EL (cell line): ENCODE results near the gene USP15.
A peak's percentile ranks its signal among the peaks of the same experiment; 100 is the strongest.

Experiments
- DNase-seq: peaks from one replicate; pipeline ENCODE4 v3.0.0-alpha.2; 2016

The USP15 gene

GRCh38 chr12:62258941-62259630 is 1.1 kb upstream of the USP15 start:
- DNase-seq: no peak

GRCh38 chr12:62259631-62259992 is 592 bp upstream of the USP15 start:
- DNase-seq: no peak

GRCh38 chr12:62260733-62261683 is 804 bp downstream of the USP15 start:
- peak; percentile 48 for DNase-seq

GRCh38 chr12:62261876-62262517 is 1.8 kb downstream of the USP15 start:
- DNase-seq: no peak

DNA sequence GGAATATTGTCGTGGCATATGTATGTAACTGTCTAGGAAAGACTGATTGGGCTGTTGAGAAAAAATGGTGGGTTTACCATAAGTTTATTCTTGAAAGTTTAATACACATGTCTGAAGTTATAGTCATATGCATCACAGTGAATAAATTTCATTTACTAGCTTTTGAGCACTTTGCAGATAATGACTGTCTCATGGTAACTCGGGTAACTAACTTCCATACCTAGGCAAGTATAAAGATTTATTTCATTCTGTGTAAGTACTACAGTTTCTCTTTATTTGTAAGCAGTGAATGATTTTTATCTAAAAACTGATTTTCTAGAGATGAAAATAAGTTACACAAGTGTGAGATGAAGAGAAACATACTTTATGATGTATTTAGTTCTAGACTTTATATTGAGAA is 3.0 kb downstream of the USP15 start:
- no peak for DNase-seq

GRCh38 chr12:62263966-62264365 is 3.8 kb downstream of the USP15 start:
- no peak for DNase-seq

DNA sequence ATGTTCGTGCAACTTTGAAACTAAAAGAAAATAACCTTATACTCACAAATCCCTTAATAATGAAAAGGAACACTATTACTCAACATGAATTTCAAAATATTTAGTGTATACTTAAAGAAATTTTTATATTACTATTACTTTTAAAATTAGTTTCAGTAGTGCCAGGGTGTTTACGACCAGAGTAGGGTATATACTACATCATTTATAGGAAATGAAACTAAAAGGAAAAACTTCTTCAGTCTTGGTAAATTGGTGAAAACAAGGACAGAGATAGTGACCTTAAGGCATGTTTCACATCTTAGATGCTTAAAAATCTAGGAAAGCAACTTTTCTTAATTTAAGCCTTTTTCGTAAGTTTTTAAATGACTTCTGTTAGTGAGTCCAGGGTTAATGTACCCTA is 4.5 kb downstream of the USP15 start:
- no peak for DNase-seq

DNA sequence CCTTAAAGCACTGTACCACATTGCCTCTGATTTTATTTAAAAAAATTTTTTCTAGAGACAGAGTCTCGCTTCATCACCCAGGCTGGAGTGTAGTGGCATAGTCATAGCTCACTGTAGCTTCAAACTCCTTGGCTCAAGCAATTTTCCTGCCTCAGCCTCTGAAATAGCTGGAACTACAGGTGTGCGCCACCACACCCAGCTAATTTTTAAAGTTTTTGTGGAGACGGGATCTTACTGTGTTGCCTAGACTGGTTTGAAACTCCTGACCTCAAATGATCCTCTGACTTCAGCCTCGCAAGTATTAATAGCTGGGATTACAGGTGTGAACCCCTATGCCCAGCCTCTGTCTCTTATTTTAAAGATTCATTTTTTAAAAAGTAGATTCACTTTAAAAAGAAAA is 5.3 kb downstream of the USP15 start:
- DNase-seq: no peak

GRCh38 chr12:62267026-62267425 is 6.8 kb downstream of the USP15 start:
- no peak for DNase-seq

DNA sequence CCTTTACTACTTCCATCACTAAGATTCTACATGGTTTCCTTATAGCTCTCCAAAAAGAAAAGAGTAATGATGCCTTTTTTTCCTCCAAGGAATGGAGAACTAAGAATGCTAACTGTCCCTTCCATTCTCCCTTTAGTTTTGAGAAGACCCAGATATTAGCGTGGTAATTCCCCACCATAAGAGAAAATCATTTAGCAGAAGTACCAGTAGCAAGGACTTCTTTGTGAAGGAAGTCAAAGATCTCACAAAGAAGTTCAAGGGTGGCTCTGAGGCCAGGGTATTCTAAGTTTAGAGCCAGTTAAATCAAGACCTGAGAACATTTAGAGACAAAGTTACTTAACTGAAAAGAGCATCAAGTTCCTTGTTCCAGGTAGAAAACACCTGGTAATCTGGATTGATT is 7.3 kb downstream of the USP15 start:
- DNase-seq: no peak

GRCh38 chr12:62268956-62269355 is 8.8 kb downstream of the USP15 start:
- DNase-seq: peak; percentile 70

DNA sequence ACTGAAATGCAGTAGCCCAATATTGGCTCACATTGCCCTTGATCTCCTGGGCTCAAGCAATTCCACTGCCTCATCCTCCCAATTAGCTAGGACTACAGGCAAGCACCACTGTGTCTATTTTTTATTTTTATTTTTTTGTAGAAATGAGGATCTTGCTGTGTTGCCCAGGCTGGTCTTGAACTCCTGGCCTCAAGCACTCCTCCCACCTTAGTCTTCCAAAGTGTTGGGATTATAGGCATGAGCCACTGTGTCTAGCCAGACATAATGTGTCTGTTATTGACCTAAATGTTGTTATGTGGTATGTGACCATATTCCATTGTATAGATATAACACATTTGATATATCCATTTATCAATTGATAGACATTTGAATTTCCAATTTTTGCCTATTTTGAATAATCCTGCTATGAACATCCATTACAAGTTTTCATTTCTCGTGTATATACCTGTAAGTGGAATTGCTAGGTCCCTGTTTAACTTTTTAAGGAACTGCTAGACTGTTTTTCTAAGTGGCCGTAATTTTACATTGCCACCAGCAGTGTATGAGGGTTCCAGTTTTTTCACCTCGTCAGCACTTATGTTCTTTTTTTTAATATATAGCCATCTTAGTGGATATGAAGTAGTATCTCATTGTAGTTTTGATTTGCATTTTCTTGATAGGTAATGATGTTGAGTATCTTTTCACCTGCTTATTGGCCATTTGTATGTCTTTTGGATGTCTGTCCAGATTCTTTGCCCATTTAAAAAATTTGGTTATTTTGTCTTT is 9.4 kb downstream of the USP15 start:
- DNase-seq: no peak

DNA sequence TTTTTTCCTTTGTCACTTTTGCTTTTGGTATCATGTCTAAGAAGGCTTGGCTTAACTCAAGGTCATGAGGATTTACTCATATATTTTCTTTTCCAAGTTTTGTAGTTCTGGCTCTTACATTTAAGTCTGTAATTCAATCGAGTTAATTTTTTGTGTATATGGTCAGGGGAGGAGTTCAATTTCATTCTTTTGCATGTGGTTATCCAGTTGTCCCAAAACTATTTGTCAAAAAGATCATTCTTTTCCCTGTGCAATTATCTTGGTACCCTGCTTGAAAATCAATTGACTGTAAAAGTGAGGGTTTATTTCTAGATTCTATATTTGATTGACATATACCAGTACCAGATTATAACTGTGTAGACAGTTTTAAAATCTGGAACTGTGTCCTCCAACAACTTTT is 10.2 kb downstream of the USP15 start:
- no peak for DNase-seq

DNA sequence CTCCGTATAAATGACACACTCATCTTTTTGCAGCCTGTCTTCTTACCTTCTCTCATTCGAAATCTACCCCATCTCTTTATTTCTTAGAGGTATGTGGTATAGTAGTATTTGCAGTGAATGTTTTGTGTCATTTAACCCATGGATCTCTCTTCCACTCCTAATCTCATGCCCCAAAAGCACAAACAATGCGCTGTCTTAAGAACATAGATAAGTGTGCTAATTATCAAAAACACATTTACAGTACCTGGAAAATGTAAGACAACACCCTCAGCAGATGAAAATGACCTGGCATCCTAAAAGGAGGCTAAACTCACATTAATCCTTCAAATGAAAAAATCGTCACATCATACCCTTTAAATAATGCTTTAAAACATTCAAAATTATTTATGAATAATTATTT is 10.7 kb downstream of the USP15 start:
- no peak for DNase-seq

DNA sequence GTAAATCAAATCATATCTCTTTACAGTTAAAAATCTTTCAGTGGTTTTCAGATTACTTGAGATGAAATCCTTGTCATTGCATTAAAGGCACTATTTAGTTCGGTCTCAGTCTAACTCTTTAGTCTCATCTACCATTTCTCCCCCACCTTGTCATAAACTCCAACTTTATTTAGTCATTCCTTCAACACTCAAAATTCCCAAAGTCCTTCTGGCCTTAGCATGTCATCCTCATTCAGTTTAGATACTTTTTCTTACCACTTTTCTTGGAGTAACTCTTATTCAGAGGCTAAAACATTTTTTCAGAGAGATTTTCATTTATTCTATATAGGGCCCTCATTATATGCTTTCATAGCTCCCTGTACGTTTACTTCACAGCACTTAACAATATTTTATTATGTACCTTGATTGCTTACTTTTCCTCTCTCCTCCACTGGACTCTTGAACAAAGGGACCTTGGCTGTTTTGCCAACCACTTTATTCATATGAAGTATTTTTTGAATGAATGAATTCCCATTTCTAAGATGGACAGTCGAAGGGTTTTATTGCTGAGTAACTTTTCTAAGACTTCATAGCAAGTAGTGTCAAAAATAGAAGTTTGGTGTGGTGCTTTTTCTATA is 12.8 kb downstream of the USP15 start:
- DNase-seq: no peak

- DNase-seq: no peak
These were observed 13.6 kb downstream of the USP15 start for GRCh38 chr12:62273724-62274380.

- DNase-seq: no peak
These were observed 17.8 kb downstream of the USP15 start for GRCh38 chr12:62278022-62278421.

DNA sequence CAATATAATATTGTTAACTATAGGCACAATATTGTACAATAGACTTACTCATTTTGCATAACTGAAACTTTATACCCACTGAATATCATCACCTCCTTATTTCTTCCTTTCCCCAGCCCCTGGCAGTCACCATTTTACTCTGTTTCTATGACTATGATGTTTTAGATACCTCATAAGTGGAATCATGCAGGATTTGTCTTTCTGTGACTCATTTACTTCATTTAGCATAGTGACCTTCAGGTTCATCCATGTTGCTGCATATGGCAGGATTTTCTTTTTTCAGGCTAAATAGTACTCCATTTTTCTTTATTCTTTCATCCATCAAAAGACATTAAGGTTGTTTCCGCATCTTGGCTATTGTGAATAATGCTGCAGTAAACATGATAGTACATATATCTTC is 18.9 kb downstream of the USP15 start:
- DNase-seq: no peak

DNA sequence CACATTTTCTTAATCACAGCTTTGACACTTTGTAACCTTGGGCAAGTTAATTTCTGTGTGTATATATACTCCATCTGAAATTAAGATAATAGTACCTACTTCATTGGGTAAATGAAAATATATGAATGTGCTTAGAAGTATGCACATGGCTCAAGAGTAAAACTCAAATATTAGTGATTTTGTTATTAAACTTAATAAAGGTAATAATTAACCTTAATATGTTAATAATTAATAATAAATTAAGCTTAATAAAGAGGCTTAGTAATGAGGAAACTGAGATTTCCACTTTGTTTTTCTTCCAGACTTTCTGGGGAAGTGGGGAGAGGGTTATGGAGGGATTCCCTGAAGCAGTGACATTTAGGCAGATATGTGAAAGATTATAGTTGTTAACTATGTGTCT is 19.8 kb downstream of the USP15 start:
- DNase-seq: no peak

DNA sequence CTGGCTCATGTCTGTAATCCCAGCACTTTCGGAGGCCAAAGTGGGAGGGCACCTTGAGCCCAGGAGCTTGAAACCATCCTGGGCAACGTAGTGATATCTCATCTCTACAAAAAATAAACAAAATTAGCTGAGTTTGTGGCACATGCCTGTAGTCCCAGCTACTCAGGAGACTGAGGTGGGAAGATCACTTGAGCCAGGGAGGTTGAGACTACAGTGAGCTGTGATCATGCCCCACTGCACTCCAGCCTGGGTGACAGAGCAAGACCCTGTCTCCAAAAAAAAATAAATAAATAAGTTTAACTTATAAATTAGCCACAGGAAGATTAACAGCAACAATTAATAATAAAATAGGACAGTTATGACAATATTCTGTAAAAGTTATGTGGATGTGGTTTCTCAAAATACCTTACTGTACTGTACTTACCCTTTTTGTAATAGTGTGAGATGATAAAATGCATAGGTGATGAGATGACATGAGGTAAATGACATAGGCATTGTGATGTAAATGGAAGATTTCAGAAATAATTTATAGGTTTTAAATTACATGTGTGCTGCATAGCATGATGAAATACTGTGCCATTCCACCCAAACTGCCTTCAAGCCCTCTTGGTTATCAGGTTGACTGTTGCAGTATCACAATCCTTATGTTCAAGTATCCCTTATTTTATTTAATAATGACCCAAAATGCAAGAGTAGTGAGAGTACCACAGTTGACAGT is 22.0 kb downstream of the USP15 start:
- no peak for DNase-seq

- DNase-seq: no peak
These were observed 24.5 kb downstream of the USP15 start for GRCh38 chr12:62284749-62285148.
